GM18519 (cell line): ENCODE data around the gene PAF1.

Experiments
- ATAC-seq: cut with Tn5 transposase; IDR thresholded peaks from one replicate; pipeline ENCODE4 v1.9.1; 2021; ENCODE audit warnings: mild to moderate bottlenecking, moderate library complexity; ENCODE audit not compliant: unreplicated experiment, low FRiP score

The PAF1 gene

GRCh38 chr19:39417463-39418181 lies 26.7 kb upstream of the PAF1 start:
- ATAC-seq = no peak

DNA sequence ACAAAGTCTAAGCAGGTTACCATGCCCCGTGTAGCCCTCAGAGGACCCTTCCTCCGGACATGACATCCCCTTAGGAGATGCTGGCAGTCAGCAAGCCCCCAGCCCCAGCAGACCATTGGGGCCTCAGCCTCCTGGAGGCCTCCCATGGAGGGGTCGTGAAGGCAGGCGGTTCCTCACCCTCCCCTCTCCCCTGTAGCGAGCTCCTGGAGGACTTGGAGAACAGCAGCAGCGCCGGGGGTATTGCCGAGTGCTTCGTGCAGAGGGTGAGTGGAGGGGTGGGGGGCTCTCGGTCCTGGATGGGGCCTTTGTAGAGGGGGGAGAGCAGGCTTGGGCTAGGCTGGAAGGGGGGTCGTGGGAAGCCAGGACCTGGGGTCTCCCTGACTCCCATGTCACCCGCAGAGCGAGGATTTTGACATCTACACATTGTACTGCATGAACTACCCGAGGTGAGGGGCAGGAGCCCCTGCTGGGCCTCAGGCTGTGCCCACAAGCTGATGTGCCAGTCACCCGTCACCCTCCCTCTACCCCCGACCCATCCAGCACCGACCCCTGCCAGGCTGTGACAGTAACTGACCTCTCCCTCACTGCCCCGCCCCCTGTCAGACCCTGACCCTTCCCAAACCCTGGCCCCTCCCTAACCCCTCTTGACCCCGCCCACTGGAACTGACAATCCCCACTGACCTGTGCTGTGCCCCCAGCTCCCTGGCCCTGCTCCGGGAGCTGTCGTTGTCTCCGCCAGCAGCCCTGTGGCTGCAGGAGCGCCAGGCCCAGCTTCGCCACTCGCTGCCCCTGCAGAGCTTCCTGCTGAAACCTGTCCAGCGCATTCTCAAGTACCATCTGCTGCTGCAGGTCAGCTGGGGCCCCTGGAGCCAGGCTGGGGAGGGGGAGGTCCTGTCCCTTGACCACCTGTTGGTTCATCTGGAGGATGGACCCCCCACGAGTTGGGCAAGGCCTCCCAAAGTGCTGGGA lies 25.5 kb upstream of the PAF1 start:
- ATAC-seq = no peak

DNA sequence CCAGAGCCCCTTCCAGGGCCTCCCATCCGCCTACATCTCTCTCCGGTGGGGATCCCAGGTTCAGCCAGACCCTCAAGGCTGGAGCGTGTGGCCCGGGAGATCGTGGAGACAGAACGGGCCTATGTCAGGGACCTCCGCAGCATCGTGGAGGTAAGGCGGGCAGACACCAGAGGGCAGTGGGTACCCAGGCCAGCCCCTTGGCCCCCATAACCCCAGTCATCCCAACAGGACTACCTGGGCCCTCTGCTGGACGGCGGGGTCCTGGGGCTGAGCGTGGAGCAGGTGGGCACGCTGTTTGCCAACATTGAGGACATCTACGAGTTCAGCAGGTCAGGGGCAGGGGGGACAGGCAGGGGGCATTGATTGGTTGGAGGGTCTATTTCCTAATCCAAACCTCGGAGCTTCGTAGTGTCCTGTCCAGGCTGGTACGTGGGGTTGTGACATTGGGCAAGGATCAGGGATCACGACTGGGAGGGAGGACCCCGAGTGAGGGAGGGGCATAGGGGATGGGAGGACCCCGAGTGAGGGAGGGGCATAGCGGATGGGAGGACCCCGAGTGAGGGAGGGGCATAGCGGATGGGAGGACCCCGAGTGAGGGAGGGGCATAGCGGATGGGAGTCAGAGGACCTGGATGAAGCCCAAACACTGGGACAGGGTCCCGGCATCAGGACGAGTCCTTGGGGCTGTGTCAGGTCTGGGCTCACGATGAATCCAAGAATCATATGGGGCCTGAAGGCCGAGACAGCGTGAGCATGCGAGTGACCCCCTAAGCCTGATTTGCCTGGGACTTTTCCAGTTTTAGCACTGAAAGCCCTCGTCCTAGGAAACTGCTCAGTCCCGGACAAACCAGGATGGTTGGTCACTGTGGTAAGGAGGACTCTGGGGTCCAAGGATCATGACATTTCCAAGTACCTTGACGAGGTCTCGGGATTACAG lies 24.5 kb upstream of the PAF1 start:
- no peak for ATAC-seq

- no peak for ATAC-seq
These were observed 23.2 kb upstream of the PAF1 start for GRCh38 chr19:39413911-39414608.

GRCh38 chr19:39413272-39413910 lies 22.5 kb upstream of the PAF1 start:
- ATAC-seq = no peak

DNA sequence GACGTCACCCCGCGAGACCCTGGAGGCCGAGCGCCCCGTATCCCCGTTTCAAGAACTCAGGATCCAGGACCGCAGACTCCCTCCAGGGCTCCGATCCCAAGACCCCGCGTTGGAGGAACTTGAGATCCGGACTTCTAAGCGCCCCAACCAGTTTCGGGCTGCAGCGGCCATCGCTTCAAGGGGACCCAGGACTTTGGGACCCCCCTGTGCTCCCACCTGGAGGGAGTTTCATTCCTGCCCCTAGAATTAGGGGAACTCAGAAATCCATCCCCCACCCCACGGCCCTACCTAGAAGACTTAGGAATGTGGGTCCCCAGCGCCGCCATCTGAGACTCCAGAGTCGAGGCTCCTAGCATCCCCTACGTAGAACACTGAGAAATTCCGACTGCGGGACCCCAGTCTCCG lies 22.0 kb upstream of the PAF1 start:
- no peak for ATAC-seq

- peak; percentile 46 for ATAC-seq
These were observed 21.4 kb upstream of the PAF1 start, which contains the start of gene PLEKHG2 for GRCh38 chr19:39412100-39412866. Gene PLEKHG2 (plus strand): TSS chr19:39412669. CDS start chr19:39414087, 1,418 bp downstream.

DNA sequence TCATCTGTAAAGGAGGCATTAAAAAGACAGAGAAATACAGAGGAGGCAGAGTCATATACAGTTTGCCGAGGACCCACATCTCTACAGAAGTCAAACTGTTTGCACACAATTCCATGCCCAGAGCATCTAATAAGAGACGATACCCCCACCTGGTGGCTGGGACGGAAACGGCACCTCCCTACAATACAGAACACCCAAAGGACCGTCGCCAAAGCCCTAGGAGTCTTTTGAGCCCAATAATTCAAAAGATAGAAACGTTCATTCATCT lies 20.9 kb upstream of the PAF1 start:
- ATAC-seq = peak; percentile 13

- peak; percentile 0 for ATAC-seq
These were observed 20.4 kb upstream of the PAF1 start for GRCh38 chr19:39411081-39411831.

- ATAC-seq = no peak
These were observed 19.9 kb upstream of the PAF1 start for GRCh38 chr19:39410831-39411080.

DNA sequence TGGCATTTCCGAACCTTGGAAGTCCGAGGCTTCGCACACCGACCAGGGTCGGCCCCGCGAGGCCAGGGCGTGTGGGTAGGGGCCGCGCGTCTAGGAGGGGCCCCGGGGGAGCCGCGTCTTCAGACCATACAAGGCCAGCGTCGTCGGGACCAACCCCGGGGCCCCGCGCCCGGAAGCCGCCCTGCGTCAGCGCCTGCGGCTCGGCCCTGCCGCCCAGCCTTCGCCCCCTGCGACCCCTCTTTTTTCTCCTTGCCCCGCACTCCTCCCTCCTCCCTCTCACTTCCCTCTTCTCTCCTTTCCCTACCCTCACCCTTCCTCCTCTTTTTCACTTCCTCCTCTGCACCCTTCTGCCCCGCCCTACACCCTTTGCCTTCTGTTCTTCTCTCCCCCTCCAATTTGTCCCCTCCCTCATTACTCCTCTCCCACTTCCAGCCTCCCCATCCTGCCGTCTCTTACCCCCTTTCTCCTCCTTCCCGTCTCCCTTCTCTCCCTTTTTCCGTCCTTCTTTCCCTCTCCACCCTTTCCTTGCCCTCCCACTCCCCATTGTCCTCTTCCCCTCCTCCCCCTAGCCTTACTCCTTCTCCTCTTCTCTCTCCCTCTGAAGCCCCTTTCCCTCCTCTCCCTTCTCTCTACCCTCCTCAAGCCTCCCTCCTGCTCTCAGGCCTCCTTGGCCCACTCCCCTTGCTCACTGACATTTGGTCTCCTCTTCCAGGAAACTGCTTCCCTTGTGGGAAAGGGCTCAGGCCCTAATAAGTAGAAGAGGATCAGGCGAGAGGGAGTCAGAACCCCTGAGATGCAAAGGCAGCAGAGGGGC lies 19.3 kb upstream of the PAF1 start:
- ATAC-seq = no peak

DNA sequence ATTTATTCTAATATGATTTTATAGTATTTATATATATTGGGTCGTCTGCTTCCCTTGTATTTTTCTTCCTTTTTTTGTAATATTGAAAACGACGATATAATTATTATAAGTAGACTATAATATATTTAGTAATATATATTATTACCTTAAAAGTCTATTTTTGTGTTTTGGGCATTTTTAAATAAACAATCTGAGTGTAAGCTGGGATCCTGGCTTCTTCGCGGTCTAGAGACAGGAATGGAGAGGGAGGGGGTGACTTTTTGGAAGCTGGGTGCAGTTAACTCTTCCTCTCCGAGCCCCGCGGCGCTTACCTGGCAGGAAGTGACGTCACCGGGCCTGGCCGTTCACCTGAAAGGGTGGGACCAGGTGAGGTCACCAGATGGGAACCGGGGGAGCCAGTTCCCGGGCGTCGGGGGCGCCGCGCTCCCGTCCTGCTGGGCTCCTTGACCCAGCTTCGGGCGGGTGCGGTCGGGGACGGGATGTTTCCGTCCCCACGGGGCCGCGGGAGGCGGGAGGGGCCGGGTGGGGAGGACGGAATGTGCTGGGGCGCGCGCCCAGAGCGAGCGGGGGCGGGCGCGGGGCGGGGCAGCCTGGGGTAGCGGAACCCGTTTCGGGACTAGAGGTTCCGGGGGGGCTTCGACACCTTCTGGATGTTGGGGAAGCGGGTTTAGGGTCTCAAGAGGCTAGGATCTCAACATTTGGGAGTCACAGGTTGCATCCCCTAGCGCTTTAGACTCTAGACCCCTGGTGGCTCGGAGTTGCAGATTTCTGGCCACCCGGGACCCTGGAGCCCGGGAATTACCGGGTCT lies 18.5 kb upstream of the PAF1 start:
- no peak for ATAC-seq

- no peak for ATAC-seq
These were observed 17.7 kb upstream of the PAF1 start for GRCh38 chr19:39408392-39409207.

- ATAC-seq = no peak
These were observed 16.9 kb upstream of the PAF1 start for GRCh38 chr19:39407660-39408391.

DNA sequence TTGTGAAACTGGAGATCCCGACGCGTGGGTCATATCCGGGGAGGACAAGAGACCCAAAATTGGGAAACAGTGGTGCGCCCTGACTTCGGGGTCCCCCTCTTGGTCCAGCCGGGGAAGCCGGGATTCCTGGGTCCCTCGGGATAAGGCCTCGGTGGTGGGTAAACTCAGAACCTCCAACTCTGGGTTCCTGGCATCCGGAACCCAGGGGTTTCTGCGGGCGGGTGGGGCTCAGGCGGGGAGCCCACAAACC lies 16.4 kb upstream of the PAF1 start:
- no peak for ATAC-seq
